ENCODE results near the gene ZNF414. TPM values are rescaled to one million over a fixed set of nuclear protein-coding genes. Genes with fewer than 3 reads are reported as not detected.
"Not testable (repeated sequence)": the region's sequence is repeated elsewhere in the genome, so short reads cannot be mapped to it uniquely, and the experiment has no call there.

Gene ZNF414
- total RNA-seq, 2 donors from 2014 or later = 8.2 to 13.5 TPM

- no peak for TF ChIP-seq CTCF (IDR thresholded peaks at IDR 0.05)
- Histone ChIP-seq H3K27ac (no peak overlapping the region), H3K9me3 (no peaks in the 10 kb centered on the region), H3K27me3 (no peaks in the 10 kb centered on the region), H3K4me3 (no peak overlapping the region), H3K4me1 (peaks cover 0 to 34% of the 10 kb centered on the region in 2 donors), H3K36me3 (peaks cover 6% of the 10 kb centered on the region)
- DNase-seq (ENCODE audit: low spot score) = no peak
Measured at GRCh38 chr19:8515317-8515716, 1.4 kb upstream of the ZNF414 start.

- DNase-seq (ENCODE audit: low spot score); H3K27me3 ChIP-seq; H3K9me3 ChIP-seq; H3K36me3 ChIP-seq: not testable (repeated sequence)
- H3K4me3 ChIP-seq = peak overlapping the region; percentile 67 to 82
- peak overlapping the region; percentile 93 to 99 for H3K27ac ChIP-seq
- peaks cover 0 to 34% of the 10 kb centered on the region in 2 donors for H3K4me1 ChIP-seq
Measured at GRCh38 chr19:8514505-8515009, 590 bp upstream of the ZNF414 start.

GRCh38 chr19:8513036-8513686, 806 bp downstream of the ZNF414 start:
- no peak for DNase-seq (ENCODE audit: low spot score)
- Histone ChIP-seq H3K27me3 (no peaks in the 10 kb centered on the region), H3K4me3 (peak overlapping the region; percentile 67 to 82), H3K9me3 (no peaks in the 10 kb centered on the region), H3K27ac (peak overlapping the region; percentile 93 to 99), H3K36me3 (peaks cover 6% of the 10 kb centered on the region), H3K4me1 (peaks cover 0 to 34% of the 10 kb centered on the region in 2 donors)
- TF ChIP-seq CTCF (IDR thresholded peaks at IDR 0.05) = no peak

DNA sequence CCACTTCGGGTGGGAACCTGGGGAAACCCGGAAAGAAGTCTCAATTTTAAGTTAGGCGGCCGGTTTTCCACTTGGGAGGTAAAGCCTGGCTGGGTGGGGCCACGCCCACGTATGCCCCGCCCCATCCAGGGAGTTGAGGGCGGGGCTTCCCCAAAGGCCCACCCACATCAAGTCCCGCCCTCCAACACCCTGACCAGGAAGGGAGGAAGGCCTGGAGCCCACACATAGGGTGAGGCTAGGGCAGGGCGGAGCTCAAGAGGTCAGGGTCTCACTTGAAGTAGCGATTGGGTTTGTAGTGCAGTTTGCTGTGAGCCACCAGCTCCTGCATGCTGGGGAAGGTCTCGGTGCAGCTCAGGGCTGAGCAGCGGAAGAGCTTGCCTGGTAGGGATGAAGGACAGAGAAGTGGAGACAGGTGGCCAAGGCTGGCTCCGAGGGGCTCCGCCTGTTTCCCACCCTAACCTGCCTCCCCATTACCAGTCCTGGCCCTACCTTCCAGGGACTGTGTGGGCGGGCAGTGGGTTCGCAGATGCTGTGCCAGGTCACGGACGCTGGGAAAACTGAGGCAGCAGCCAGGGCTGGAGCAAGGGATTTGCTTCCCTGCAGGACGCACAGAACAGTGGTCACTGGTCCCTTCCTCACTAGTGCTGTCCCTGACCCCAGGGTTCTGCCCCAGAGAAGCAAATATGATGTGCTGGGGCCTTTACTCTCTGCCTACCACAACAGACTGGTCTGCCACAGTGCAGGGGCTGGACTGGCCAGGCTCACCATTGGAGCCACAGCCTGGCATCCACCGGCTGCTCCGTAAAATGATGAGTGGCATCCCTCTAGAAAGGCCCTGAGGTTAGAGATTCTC, 1.6 kb downstream of the ZNF414 start:
- Histone ChIP-seq H3K4me1 (peaks cover 0 to 28% of the 10 kb centered on the region in 2 donors), H3K27me3 (no peaks in the 10 kb centered on the region), H3K4me3 (no peak overlapping the region), H3K9me3 (no peaks in the 10 kb centered on the region), H3K36me3 (peaks cover 6% of the 10 kb centered on the region), H3K27ac (peak overlapping the region; percentile 93 to 99)
- TF ChIP-seq CTCF (IDR thresholded peaks at IDR 0.05) = no peak
- no peak for DNase-seq (ENCODE audit: low spot score)

DNA sequence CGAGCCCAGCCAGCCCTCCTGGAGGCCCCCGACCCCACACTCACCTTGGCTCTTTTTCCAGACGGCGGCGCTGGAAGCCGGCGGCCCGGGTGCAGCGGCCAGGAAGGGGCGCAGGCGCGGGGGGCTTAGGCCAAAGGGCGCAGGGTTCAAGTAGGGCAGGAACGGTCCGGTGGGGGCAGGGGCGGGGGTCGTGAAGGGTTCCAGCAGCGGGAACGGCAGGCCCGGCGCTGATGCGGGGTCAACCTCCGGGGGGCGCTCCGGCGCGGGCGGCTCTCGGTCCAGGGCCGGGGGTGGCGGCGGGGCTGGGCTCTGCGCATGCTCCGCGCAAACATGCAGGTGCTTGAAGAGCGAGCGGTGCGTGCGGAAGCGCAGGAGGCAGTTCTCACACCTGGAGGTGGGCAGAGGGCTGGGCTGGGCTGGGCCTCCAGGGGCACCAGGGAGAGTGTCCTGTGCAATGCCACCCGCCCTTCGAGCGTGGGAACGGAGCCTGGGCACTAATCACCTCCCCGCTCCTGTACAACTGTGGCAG, 2.3 kb downstream of the ZNF414 start:
- TF ChIP-seq CTCF (IDR thresholded peaks at IDR 0.05) = no peak
- Histone ChIP-seq H3K4me1 (peaks cover 0 to 27% of the 10 kb centered on the region in 2 donors), H3K27ac (no peak overlapping the region), H3K27me3 (no peaks in the 10 kb centered on the region), H3K9me3 (no peaks in the 10 kb centered on the region), H3K4me3 (no peak overlapping the region), H3K36me3 (peaks cover 6% of the 10 kb centered on the region)
- DNase-seq (ENCODE audit: low spot score) = no peak

DNA sequence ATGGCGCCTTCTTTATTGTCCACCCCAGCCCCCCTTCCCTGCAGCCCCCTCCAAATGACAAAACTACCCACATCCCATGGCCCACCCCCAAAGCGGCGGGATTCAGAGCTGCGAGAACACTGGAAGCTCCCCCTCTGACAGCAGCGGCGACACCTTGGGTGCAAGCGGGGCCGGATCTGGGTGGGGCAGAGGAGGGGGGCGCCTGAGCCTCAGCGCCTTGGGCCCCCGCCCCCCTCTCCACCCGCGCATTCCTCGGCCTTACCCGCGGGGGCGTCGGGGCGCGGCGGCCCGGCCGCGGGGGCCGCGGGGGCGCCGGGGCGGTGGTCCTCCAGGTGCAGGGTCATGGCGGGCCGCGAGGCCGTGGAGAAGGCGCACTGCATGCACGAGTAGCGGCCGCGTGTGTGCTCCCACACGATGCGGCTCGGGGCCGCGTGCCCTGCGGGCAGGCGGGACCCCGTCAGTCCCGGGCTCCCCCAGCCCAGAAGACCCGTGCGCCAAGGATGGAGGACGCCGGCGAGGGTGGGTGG, 3.3 kb downstream of the ZNF414 start:
- no peak for DNase-seq (ENCODE audit: low spot score)
- H3K4me3 ChIP-seq = no peak overlapping the region
- H3K9me3 ChIP-seq = no peaks in the 10 kb centered on the region
- H3K27me3 ChIP-seq = no peaks in the 10 kb centered on the region
- TF ChIP-seq CTCF (IDR thresholded peaks at IDR 0.05) = no peak
- peaks cover 6% of the 10 kb centered on the region for H3K36me3 ChIP-seq
- H3K27ac ChIP-seq = no peak overlapping the region
- H3K4me1 ChIP-seq = peaks cover 0 to 36% of the 10 kb centered on the region in 2 donors

Data from right atrium auricular region (tissue), 2 donors.